HepG2 (cell line): ENCODE measurements around the gene DPYD. TPM values are rescaled to one million over a fixed set of nuclear protein-coding genes. Genes with fewer than 3 reads are reported as not detected.

Source experiments
- ATAC-seq: fragments of 200-7000 bp; cut with Tn5 transposase; 3 replicates; pipeline ENCODE4 v1.9.1; 2020; ENCODE audit warnings: mild to moderate bottlenecking, moderate library complexity
- BruUV-seq: library from RNA; stranded (reverse); fragments of 400-500 nt; replicated peaks from 2 replicates; lab custom pipeline; 2021; lab: Mats Ljungman, UMichigan
- CTCF ChIA-PET: fragments of 300-600 bp; formaldehyde crosslinking; extraction: SDS; loops from one replicate; lab custom pipeline; 2021; ENCODE audit warnings: low total read pairs, inconsistent platforms, low intra/inter-chr PET ratio; lab: Yijun Ruan, JAX
- POLR2A ChIA-PET: fragments of 350-600 bp; sonication (Branson Sonifier 250); formaldehyde crosslinking; loops from one replicate; lab custom pipeline; 2020; ENCODE audit warnings: antibody characterized with exemption, inconsistent platforms; lab: Yijun Ruan, JAX
- DNase-seq: peaks from one replicate; pipeline ENCODE4 v3.0.0-alpha.2; 2015; ENCODE audit warnings: low spot score
- FAIRE-seq: peaks from 3 replicates; lab custom pipeline; 2011; peaks lifted over from hg19 to GRCh38; lab: Jason Lieb, UNC
- H2AFZ ChIP-seq: one replicate; pipeline ENCODE4 v1.6.1; 2011; ENCODE audit warnings: low read length, inconsistent platforms
- H3K27ac ChIP-seq: fragments of 300-600 bp; 3 replicates; pipeline ENCODE4 v1.8.0; 2011; ENCODE audit warnings: mixed run types, mild to moderate bottlenecking, mixed read lengths, low read length, inconsistent platforms; ENCODE audit not compliant: insufficient read depth; ENCODE audit errors: extremely low read length
- H3K27me3 ChIP-seq, 2 experiments: fragments of 200-600 bp in 1 of 2; 2 replicates in 1 of 2; 3 replicates in 1 of 2; pipeline versions ENCODE4 v1.6.0 to v1.8.0; 2011; ENCODE audit warnings: low read length in 2 of 2, mild to moderate bottlenecking in 2 of 2, moderate library complexity in 2 of 2, inconsistent platforms in 1 of 2; ENCODE audit not compliant: insufficient read depth in 2 of 2, control insufficient read depth in 1 of 2
- H3K36me3 ChIP-seq, 2 experiments: fragments of 200-600 bp in 1 of 2; replicated peaks in 1 of 2; 2 replicates in 1 of 2; 3 replicates in 1 of 2; pipeline versions ENCODE4 v1.5.1 to v1.8.0; 2011; ENCODE audit warnings: low read length in 2 of 2, inconsistent platforms in 1 of 2; ENCODE audit not compliant: insufficient read depth in 2 of 2, control insufficient read depth in 1 of 2
- H3K4me1 ChIP-seq: 2 replicates; pipeline ENCODE4 v1.5.1; 2012; ENCODE audit warnings: low read length, inconsistent platforms; ENCODE audit not compliant: insufficient read depth
- H3K4me2 ChIP-seq: 2 replicates; pipeline ENCODE4 v1.6.0; 2011; ENCODE audit warnings: low read depth, low read length, inconsistent platforms
- H3K4me3 ChIP-seq, 3 experiments: fragments of 200-600 bp in 1 of 3; sonication (generic), shearing (Covaris generic) in 1 of 3; replicated peaks in 1 of 3; 2 replicates each; pipeline ENCODE4 v1.5.1; 2011 to 2016; ENCODE audit warnings: low read length in 3 of 3, inconsistent platforms in 2 of 3, low read depth in 2 of 3, mild to moderate bottlenecking in 2 of 3, control low read depth in 1 of 3, mixed read lengths in 1 of 3; ENCODE audit not compliant: insufficient read depth in 1 of 3
- H3K79me2 ChIP-seq: one replicate; pipeline ENCODE4 v1.6.1; 2011; ENCODE audit warnings: low read length, inconsistent platforms; ENCODE audit not compliant: insufficient read depth
- H3K9ac ChIP-seq: 2 replicates; pipeline ENCODE4 v1.6.0; 2011; ENCODE audit warnings: mild to moderate bottlenecking, low read depth, low read length, inconsistent platforms; ENCODE audit not compliant: insufficient read depth
- H3K9me3 ChIP-seq: 2 replicates; pipeline ENCODE4 v1.5.1; 2012; ENCODE audit warnings: mild to moderate bottlenecking, low read length
- H4K20me1 ChIP-seq: 2 replicates; pipeline ENCODE4 v1.6.0; 2011; ENCODE audit warnings: inconsistent platforms, mild to moderate bottlenecking, low read length, moderate library complexity; ENCODE audit not compliant: insufficient read depth
- FOXJ3 ChIP-seq: sonication (generic); formaldehyde crosslinking; IDR thresholded peaks from 2 replicates; pipeline ENCODE4 v1.4.0; 2020; ENCODE audit warnings: missing genetic modification reagents, mild to moderate bottlenecking, borderline replicate concordance
- KDM1A ChIP-seq: IDR thresholded peaks from 2 replicates; pipeline ENCODE4 v1.6.1; 2016; ENCODE audit warnings: missing compliant biosample characterization
- MATR3 ChIP-seq: sonication (generic); formaldehyde crosslinking; IDR thresholded peaks from 2 replicates; pipeline ENCODE4 v1.4.0; 2020; ENCODE audit warnings: missing genetic modification reagents
- THRA ChIP-seq: sonication (generic); formaldehyde crosslinking; IDR thresholded peaks from 2 replicates; pipeline ENCODE4 v1.4.0; 2020; ENCODE audit warnings: missing genetic modification reagents, borderline replicate concordance
- ZNF142 ChIP-seq: sonication (generic); formaldehyde crosslinking; IDR thresholded peaks from 2 replicates; pipeline ENCODE4 v1.4.0; 2020; ENCODE audit warnings: missing genetic modification reagents
- ZNF558 ChIP-seq: sonication (generic); formaldehyde crosslinking; IDR thresholded peaks from 2 replicates; pipeline ENCODE4 v1.9.0; 2022; ENCODE audit warnings: mild to moderate bottlenecking, missing genetic modification reagents, borderline replicate concordance
- WGBS: methylation state at CpG from one replicate; pipeline ENCODE4 v1.1.6; 2017; ENCODE audit warnings: low lambda C conversion rate; 5-methylcytosine and 5-hydroxymethylcytosine counted together
- in situ Hi-C: cut with HindIII; loops from 2 replicates; pipeline ENCODE4 v1.10.0; 2017; ENCODE audit warnings: low pct_unique_long_range_greater_than_20kb; ENCODE audit not compliant: extremely low pct_ligation_motif_present
- intact Hi-C: fragments of 100-400 bp; cut with micrococcal nuclease; formaldehyde crosslinking; loops from one replicate; pipeline ENCODE4 v1.10.0; 2022; ENCODE audit not compliant: unreplicated experiment
- polyA plus RNA-seq, 8 experiments: library from polyadenylated mRNA; depleted of rRNA in 3 of 8; stranded (reverse) in 7 of 8; unstranded in 1 of 8; fragments of >200 nt; fragmentation: Illumina TruSeq in 4 of 8; extraction: Trizol in 4 of 8; gene quantifications; 2 replicates each; pipeline versions ENCODE4 v1.2.1 to v1.2.3, GENCODE V29; 2011 to 2016; ENCODE audit warnings: low read depth in 4 of 8, missing spikeins in 1 of 8, mixed read lengths in 1 of 8; ENCODE audit not compliant: insufficient read depth in 1 of 8
- total RNA-seq, 5 experiments: library from RNA; depleted of rRNA; stranded (reverse); fragments of >200 nt; fragmentation: Illumina TruSeq; extraction: Trizol; gene quantifications; 2 replicates each; pipeline ENCODE4 v1.2.3, GENCODE V29; 2016; ENCODE audit warnings: low read depth in 1 of 5
- TF ChIP-seq, protein P1 (sequence below): sonication (generic); IDR thresholded peaks from 2 replicates; pipeline ENCODE4 v1.6.1; 2016; ENCODE audit warnings: low read depth, borderline replicate concordance
- TF ChIP-seq, protein P2 (sequence below): sonication (generic); formaldehyde crosslinking; conservative IDR thresholded peaks from 2 replicates; pipeline ENCODE4 v1.4.0; 2020; ENCODE audit warnings: missing genetic modification reagents

The DPYD gene
- total and polyA plus RNA-seq, 2 of the 13 experiments (the other 11 are each of a cell fraction or from before 2014, with no cell fraction given) = 1.3 to 3.4 TPM

GRCh38 chr1:97167246-97167645 lies 753.6 kb downstream of the DPYD start:
- no TSS peak for BruUV-seq
- WGBS = 3% methylated on average over 2 of the region's 2 CpGs
- Histone ChIP-seq H3K27ac (no peak overlapping the region), H3K79me2 (no peaks in the 10 kb centered on the region), H3K4me1 (no peaks in the 10 kb centered on the region), H3K9ac (no peak overlapping the region), H3K36me3 (no peaks in the 10 kb centered on the region), H3K4me2 (no peak overlapping the region), H4K20me1 (no peaks in the 10 kb centered on the region), H2AFZ (no peak overlapping the region), H3K27me3 (no peaks in the 10 kb centered on the region), H3K9me3 (peaks cover 34% of the 10 kb centered on the region), H3K4me3 (no peak overlapping the region)
- POLR2A ChIA-PET = no interaction called here
- intact Hi-C loops (no loop called here), in situ Hi-C loops (no loop called here)
- ATAC-seq = no peak
- FAIRE-seq = no peak
- TF ChIP-seq THRA (CRISPR knock-in tag) = no peak
- no peak for TF ChIP-seq KDM1A (CRISPR knock-in tag)
- TF ChIP-seq MATR3 = no peak
- TF ChIP-seq, protein P1, sequence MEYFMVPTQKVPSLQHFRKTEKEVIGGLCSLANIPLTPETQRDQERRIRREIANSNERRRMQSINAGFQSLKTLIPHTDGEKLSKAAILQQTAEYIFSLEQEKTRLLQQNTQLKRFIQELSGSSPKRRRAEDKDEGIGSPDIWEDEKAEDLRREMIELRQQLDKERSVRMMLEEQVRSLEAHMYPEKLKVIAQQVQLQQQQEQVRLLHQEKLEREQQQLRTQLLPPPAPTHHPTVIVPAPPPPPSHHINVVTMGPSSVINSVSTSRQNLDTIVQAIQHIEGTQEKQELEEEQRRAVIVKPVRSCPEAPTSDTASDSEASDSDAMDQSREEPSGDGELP = no peak
- TF ChIP-seq, protein P2, sequence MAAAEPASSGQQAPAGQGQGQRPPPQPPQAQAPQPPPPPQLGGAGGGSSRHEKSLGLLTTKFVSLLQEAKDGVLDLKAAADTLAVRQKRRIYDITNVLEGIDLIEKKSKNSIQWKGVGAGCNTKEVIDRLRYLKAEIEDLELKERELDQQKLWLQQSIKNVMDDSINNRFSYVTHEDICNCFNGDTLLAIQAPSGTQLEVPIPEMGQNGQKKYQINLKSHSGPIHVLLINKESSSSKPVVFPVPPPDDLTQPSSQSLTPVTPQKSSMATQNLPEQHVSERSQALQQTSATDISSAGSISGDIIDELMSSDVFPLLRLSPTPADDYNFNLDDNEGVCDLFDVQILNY (CRISPR knock-in tag) = no peak
- no peak for TF ChIP-seq FOXJ3
- TF ChIP-seq ZNF558 = no peak
- TF ChIP-seq ZNF142 (CRISPR knock-in tag) = no peak
- DNase-seq = no peak
- CTCF ChIA-PET = no interaction called here
